ENCODE results near the gene OVOL1.

DNA sequence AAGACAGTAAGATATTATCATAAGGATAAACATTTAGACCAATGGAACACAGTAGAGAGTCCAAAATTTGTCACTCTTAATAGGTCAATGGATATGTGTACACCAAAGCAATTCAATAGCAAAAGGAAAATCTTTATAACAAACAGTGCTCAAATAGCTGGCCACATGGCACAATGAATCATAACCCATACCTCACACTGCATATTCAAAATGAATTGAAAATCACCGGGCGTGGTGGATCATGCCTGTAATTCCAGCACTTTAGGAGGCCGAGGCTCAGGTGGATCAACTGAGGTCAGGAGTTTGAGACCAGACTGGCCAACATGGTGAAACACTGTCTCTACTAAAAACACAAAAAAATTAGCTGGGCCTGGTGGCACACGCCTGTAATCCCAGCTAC lies 55.3 kb downstream of the OVOL1 start:
- TF ChIP-seq CTCF (conservative IDR thresholded peaks at IDR 0.05; ENCODE audit: low read depth in 2 of 2) (no peak), EZH2phosphoT487 (IDR thresholded peaks at IDR 0.05; ENCODE audit: unreplicated experiment) (no peak), EZH2 (IDR thresholded peaks at IDR 0.05; ENCODE audit: low read depth, unreplicated experiment) (no peak), POLR2AphosphoS5 (IDR thresholded peaks at IDR 0.05; ENCODE audit: low read depth) (no peak), JUNB (IDR thresholded peaks at IDR 0.05; ENCODE audit: unreplicated experiment) (no peak), CREB1 (CRISPR knock-in tag; IDR thresholded peaks at IDR 0.05; ENCODE audit: low read depth) (no peak), ZNF114 (CRISPR knock-in tag; IDR thresholded peaks at IDR 0.05) (no peak)
- TF ChIP-seq, protein P1, sequence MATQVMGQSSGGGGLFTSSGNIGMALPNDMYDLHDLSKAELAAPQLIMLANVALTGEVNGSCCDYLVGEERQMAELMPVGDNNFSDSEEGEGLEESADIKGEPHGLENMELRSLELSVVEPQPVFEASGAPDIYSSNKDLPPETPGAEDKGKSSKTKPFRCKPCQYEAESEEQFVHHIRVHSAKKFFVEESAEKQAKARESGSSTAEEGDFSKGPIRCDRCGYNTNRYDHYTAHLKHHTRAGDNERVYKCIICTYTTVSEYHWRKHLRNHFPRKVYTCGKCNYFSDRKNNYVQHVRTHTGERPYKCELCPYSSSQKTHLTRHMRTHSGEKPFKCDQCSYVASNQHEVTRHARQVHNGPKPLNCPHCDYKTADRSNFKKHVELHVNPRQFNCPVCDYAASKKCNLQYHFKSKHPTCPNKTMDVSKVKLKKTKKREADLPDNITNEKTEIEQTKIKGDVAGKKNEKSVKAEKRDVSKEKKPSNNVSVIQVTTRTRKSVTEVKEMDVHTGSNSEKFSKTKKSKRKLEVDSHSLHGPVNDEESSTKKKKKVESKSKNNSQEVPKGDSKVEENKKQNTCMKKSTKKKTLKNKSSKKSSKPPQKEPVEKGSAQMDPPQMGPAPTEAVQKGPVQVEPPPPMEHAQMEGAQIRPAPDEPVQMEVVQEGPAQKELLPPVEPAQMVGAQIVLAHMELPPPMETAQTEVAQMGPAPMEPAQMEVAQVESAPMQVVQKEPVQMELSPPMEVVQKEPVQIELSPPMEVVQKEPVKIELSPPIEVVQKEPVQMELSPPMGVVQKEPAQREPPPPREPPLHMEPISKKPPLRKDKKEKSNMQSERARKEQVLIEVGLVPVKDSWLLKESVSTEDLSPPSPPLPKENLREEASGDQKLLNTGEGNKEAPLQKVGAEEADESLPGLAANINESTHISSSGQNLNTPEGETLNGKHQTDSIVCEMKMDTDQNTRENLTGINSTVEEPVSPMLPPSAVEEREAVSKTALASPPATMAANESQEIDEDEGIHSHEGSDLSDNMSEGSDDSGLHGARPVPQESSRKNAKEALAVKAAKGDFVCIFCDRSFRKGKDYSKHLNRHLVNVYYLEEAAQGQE (IDR thresholded peaks at IDR 0.05; ENCODE audit: unreplicated experiment) = no peak

Measured in GM23338 (cell line).